Astrocyte of the spinal cord (primary cell): ENCODE measurements around the gene HECW1.

ENCODE experiments used
- DNase-seq: peaks from one replicate; pipeline ENCODE4 v3.0.0; 2011; ENCODE audit warnings: low read depth, low spot score
- H3K4me3 ChIP-seq: 2 replicates; pipeline ENCODE4 v1.5.1; 2011; ENCODE audit warnings: low read depth, mild to moderate bottlenecking, low read length, moderate library complexity
- CTCF ChIP-seq: IDR thresholded peaks from 2 replicates; pipeline ENCODE4 v1.5.1; 2012; ENCODE audit warnings: low read depth, mild to moderate bottlenecking, low read length, inconsistent platforms
- in situ Hi-C: cut with HindIII; loops from 2 replicates; pipeline ENCODE4 v1.10.0; 2017; ENCODE audit warnings: low sequenced_read_pairs

HECW1 gene

GRCh38 chr7:43117095-43117494 lies 4.6 kb downstream of the HECW1 start:
- TF ChIP-seq CTCF: no peak
- H3K4me3 ChIP-seq: no peak overlapping the region
- peak; percentile 50 for DNase-seq
- in situ Hi-C loops: no loop called here

GRCh38 chr7:43117861-43118260 lies 5.4 kb downstream of the HECW1 start:
- no peak for TF ChIP-seq CTCF
- in situ Hi-C loops: no loop called here
- no peak for DNase-seq
- no peak overlapping the region for H3K4me3 ChIP-seq

DNA sequence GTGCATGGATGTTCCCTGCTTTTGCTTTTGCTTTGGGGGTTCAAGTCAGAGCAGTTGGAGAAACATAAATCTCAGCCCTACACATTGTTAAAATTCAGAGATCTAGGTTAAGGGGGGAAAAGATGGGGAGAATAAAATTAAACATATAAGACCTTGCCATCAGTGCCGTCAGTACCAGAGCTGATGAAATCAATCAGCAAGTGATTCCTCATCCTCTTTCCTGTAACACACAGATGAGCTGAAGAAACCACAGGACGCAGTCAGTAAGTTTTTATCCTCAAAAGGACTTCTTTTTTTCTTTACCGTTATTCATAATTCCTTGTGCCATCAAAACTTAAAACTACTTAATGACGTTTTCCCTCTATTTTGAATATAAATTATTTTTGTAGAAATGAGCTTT lies 5.9 kb downstream of the HECW1 start:
- no peak for DNase-seq
- TF ChIP-seq CTCF: no peak
- no peak overlapping the region for H3K4me3 ChIP-seq
- in situ Hi-C loops: no loop called here

GRCh38 chr7:43119371-43120075 lies 7.1 kb downstream of the HECW1 start:
- H3K4me3 ChIP-seq: no peak overlapping the region
- in situ Hi-C loops: no loop called here
- no peak for TF ChIP-seq CTCF
- peak; percentile 70 for DNase-seq

DNA sequence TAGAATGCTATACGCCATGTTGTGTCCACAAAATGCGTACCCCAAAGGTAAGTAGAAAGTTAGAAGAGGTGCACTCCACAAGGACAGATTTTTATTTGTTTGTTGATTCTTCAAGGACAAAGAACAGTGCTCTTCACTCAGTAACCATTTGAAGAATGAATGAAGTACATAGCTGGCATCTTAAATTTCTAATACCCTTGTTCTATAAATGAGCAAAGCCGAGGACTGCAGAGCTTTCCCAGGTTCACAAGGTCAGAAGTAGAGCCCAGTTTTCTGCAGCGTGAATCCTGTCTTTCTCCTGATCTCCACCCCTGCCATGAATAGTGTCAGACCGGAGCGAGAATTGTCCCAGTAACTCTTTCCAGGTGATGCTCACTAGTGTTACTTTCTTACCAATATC lies 9.5 kb downstream of the HECW1 start:
- H3K4me3 ChIP-seq: no peak overlapping the region
- DNase-seq: no peak
- no peak for TF ChIP-seq CTCF
- in situ Hi-C loops: no loop called here

- DNase-seq: no peak
- in situ Hi-C loops: no loop called here
- TF ChIP-seq CTCF: no peak
- no peak overlapping the region for H3K4me3 ChIP-seq
Observed at GRCh38 chr7:43123457-43123856, 11.0 kb downstream of the HECW1 start.
